Esophagus muscularis mucosa (tissue), 4 donors: Measurements from ENCODE around the gene IGFBP5. TPM values are rescaled to one million over a fixed set of nuclear protein-coding genes. Genes with fewer than 3 reads are reported as not detected.

Source experiments
- DNase-seq: peaks from one replicate; pipeline ENCODE4 v3.0.0-alpha.2; 2017; ENCODE audit errors: extremely low spot score
- H3K27ac ChIP-seq, 4 donors: fragments of 200-600 bp; sonication (generic); replicated peaks in 1 of 4; 1 replicate in 3 of 4; 2 replicates in 1 of 4; pipeline ENCODE4 v1.5.1; 2016 to 2019; ENCODE audit warnings: mild to moderate bottlenecking in 1 of 4
- H3K27me3 ChIP-seq, 4 donors: fragments of 200-600 bp; sonication (generic); one replicate each; pipeline versions ENCODE4 v1.5.1 to v1.6.0; 2016 to 2019
- H3K36me3 ChIP-seq, 4 donors: fragments of 200-600 bp; sonication (generic); one replicate each; pipeline ENCODE4 v1.5.1; 2016 to 2019
- H3K4me1 ChIP-seq, 4 donors: fragments of 200-600 bp; sonication (generic); one replicate each; pipeline ENCODE4 v1.5.1; 2016 to 2019
- H3K4me3 ChIP-seq, 4 donors: fragments of 200-600 bp; sonication (generic); 1 replicate in 2 of 4; 2 replicates in 2 of 4; pipeline ENCODE4 v1.5.1; 2016 to 2019; ENCODE audit warnings: mild to moderate bottlenecking in 4 of 4, moderate library complexity in 1 of 4
- H3K9me3 ChIP-seq, 4 donors: fragments of 200-600 bp; sonication (generic); 1 replicate in 3 of 4; 2 replicates in 1 of 4; pipeline ENCODE4 v1.5.1; 2016 to 2019
- EP300 ChIP-seq: sonication (generic); formaldehyde crosslinking; IDR thresholded peaks from one replicate; pipeline ENCODE4 v1.6.1; 2017; ENCODE audit warnings: antibody characterized with exemption
- POLR2A ChIP-seq: fragments of 450-650 bp; IDR thresholded peaks from one replicate; pipeline ENCODE4 v1.6.1; 2017; ENCODE audit warnings: antibody characterized with exemption, moderate library complexity, mild to moderate bottlenecking, low read depth
- POLR2AphosphoS5 ChIP-seq, 2 donors: sonication (generic); formaldehyde crosslinking; IDR thresholded peaks; one replicate each; pipeline ENCODE4 v1.6.1; 2017; ENCODE audit warnings: antibody characterized with exemption in 2 of 2
- WGBS: methylation state at CpG from one replicate; pipeline ENCODE4 v1.1.5; 2018; 5-methylcytosine and 5-hydroxymethylcytosine counted together
- intact Hi-C: fragments of 100-400 bp; cut with DNase I; formaldehyde crosslinking; loops from one replicate; pipeline ENCODE4 v1.15.1; 2023
- total RNA-seq, 4 donors: library from RNA; depleted of rRNA; stranded (reverse); fragments of >200 nt; gene quantifications; one replicate each; pipeline versions ENCODE4 v1.1.0 to v1.2.1, GENCODE V29; 2016
- TF ChIP-seq, protein P1 (sequence below), 3 experiments: fragments of 200-600 bp in 2 of 3; fragments of 450-650 bp in 1 of 3; sonication (generic) in 2 of 3; IDR thresholded peaks; one replicate each; pipeline ENCODE4 v1.5.1; 2017 to 2019; ENCODE audit warnings: antibody characterized with exemption in 3 of 3, mild to moderate bottlenecking in 2 of 3, moderate library complexity in 1 of 3

IGFBP5 gene
- total RNA-seq, 4 donors from 2014 or later = 547 to 1,471 (median 705) TPM

DNA sequence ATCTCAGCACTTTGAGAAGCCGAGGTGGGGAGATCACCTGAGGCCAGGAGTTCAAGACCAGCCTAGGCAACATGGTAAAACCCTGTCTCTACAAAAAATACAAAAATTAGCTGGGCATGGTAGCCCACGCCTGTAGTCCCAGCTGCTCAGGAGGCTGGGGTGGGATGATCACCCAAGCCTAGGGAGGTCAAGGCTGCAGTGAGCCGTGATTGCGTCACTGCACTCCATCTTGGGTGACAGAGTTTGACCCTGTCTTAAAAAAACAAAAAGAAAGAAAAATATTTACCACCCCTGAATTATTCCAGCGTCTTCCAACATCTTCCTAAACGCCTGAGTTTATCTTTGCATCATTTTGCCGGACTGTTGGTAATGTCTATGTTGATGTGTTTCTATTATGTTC is 6.2 kb upstream of the IGFBP5 start:
- Histone ChIP-seq H3K4me3 (no peak overlapping the region), H3K27ac (no peak overlapping the region), H3K4me1 (peaks cover 17 to 48% (median 44%) of the 10 kb centered on the region in 4 donors), H3K27me3 (no peaks in the 10 kb centered on the region), H3K36me3 (no peaks in the 10 kb centered on the region), H3K9me3 (no peaks in the 10 kb centered on the region)
- DNase-seq = no peak
- intact Hi-C loops = loop anchor here (10.0 kb wide), 1 partner anchor 943 kb away; no protein-coding TSS in a partner anchor
- TF ChIP-seq, protein P1, sequence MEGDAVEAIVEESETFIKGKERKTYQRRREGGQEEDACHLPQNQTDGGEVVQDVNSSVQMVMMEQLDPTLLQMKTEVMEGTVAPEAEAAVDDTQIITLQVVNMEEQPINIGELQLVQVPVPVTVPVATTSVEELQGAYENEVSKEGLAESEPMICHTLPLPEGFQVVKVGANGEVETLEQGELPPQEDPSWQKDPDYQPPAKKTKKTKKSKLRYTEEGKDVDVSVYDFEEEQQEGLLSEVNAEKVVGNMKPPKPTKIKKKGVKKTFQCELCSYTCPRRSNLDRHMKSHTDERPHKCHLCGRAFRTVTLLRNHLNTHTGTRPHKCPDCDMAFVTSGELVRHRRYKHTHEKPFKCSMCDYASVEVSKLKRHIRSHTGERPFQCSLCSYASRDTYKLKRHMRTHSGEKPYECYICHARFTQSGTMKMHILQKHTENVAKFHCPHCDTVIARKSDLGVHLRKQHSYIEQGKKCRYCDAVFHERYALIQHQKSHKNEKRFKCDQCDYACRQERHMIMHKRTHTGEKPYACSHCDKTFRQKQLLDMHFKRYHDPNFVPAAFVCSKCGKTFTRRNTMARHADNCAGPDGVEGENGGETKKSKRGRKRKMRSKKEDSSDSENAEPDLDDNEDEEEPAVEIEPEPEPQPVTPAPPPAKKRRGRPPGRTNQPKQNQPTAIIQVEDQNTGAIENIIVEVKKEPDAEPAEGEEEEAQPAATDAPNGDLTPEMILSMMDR (IDR thresholded peaks at IDR 0.05) = no peak
- no peak for TF ChIP-seq EP300
- TF ChIP-seq POLR2AphosphoS5 (IDR thresholded peaks at IDR 0.05) = no peak
- no peak for TF ChIP-seq POLR2A
- WGBS = 98% methylated on average over 7 of the region's 7 CpGs

- 62% methylated on average over 5 of the region's 5 CpGs for whole genome bisulfite sequencing
Observed at GRCh38 chr2:216700781-216701180, 5.4 kb upstream of the IGFBP5 start.

DNA sequence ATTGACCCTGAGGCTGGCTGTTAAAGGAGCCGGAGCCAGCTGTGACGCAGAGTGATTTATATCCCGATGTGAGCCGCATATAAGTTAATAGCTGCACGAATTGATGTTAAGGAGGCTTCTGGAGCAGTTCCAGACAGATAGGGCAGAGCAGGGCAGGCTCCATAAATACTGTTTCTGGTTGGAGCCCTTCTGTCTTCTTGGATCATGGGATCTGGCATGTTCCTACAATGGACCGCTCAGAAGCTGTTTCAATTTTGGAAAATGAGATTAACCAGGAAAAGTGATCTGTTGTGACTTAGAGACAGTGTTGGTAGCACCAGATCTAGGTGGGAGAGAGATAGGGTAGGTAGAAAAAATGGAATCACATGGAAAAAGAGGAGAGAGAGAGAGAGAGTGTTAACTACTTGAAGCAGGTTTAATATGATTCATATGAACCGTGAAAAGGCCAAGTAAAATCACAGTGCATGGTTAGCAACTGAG is 4.8 kb upstream of the IGFBP5 start:
- Histone ChIP-seq H3K9me3 (no peaks in the 10 kb centered on the region), H3K4me3 (peak overlapping the region; percentile 2 to 18 (median 12)), H3K36me3 (no peaks in the 10 kb centered on the region), H3K27ac (peak overlapping the region; percentile 69 to 94 (median 88)), H3K4me1 (peaks cover 30 to 62% (median 58%) of the 10 kb centered on the region in 4 donors), H3K27me3 (no peaks in the 10 kb centered on the region)
- intact Hi-C loops = loop anchor here (10.0 kb wide), 1 partner anchor 945 kb away; no protein-coding TSS in a partner anchor
- WGBS = 31% methylated on average over 7 of the region's 7 CpGs
- no peak for DNase-seq
- TF ChIP-seq POLR2A (no peak), EP300 (no peak), POLR2AphosphoS5 (IDR thresholded peaks at IDR 0.05) (no peak)
- TF ChIP-seq, protein P1 (IDR thresholded peaks at IDR 0.05) = no peak

More at GRCh38 chr2:216700781-216701180, 5.4 kb upstream of the IGFBP5 start:
- Histone ChIP-seq H3K9me3 (no peaks in the 10 kb centered on the region), H3K27me3 (no peaks in the 10 kb centered on the region), H3K4me3 (no peak overlapping the region), H3K4me1 (peaks cover 24 to 55% (median 52%) of the 10 kb centered on the region in 4 donors), H3K27ac (peak overlapping the region; percentile 69 to 94 (median 88)), H3K36me3 (no peaks in the 10 kb centered on the region)
- intact Hi-C loops = loop anchor here (10.0 kb wide), 1 partner anchor 944 kb away; no protein-coding TSS in a partner anchor
- no peak for DNase-seq
- no peak for TF ChIP-seq POLR2AphosphoS5 (IDR thresholded peaks at IDR 0.05)
- TF ChIP-seq, protein P1 (IDR thresholded peaks at IDR 0.05) = no peak
- TF ChIP-seq POLR2A = no peak
- no peak for TF ChIP-seq EP300

- peaks cover 43 to 74% (median 71%) of the 10 kb centered on the region in 4 donors for H3K4me1 ChIP-seq
- no peaks in the 10 kb centered on the region for H3K36me3 ChIP-seq
- peak overlapping the region; percentile 84 to 94 (median 88) for H3K27ac ChIP-seq
- intact Hi-C loops = loop anchor here (2.0 to 10.0 kb wide), 3 partner anchors 463 to 812 kb away; no protein-coding TSS in a partner anchor
- WGBS = 14% methylated on average over 5 of the region's 5 CpGs
- DNase-seq = no peak
- TF ChIP-seq EP300 (no peak), POLR2AphosphoS5 (IDR thresholded peaks at IDR 0.05) (no peak), POLR2A (no peak)
- TF ChIP-seq, protein P1 (IDR thresholded peaks at IDR 0.05) = peak; percentile 67 to 81 (median 68)
- H3K9me3 ChIP-seq = peaks cover 0 to 3% (median 0%) of the 10 kb centered on the region in 4 donors
- peaks cover 0 to 6% (median 0%) of the 10 kb centered on the region in 4 donors for H3K27me3 ChIP-seq
- H3K4me3 ChIP-seq = no peak overlapping the region
Observed at GRCh38 chr2:216698895-216699294, 3.5 kb upstream of the IGFBP5 start.
